Trophoblast cell (in vitro differentiated cells and primary cell): ENCODE data around the gene ZNF516.

Experiments
- DNase-seq, 2 donors: peaks; one replicate each; pipeline ENCODE4 v3.0.0-alpha.2; 2016
- H2AFZ ChIP-seq: 2 replicates; pipeline ENCODE4 v1.6.1; 2013; ENCODE audit warnings: low read length, moderate library complexity, mild to moderate bottlenecking; ENCODE audit not compliant: insufficient read depth, poor library complexity
- H2AK5ac ChIP-seq: 2 replicates; pipeline ENCODE4 v1.6.1; 2013; ENCODE audit warnings: mild to moderate bottlenecking, low read length
- H2BK120ac ChIP-seq: 2 replicates; pipeline ENCODE4 v1.6.1; 2013; ENCODE audit warnings: low read length, mild to moderate bottlenecking, moderate library complexity; ENCODE audit not compliant: insufficient read depth, poor library complexity
- H2BK12ac ChIP-seq: 2 replicates; pipeline ENCODE4 v1.6.1; 2013; ENCODE audit warnings: mild to moderate bottlenecking, low read length, moderate library complexity
- H2BK5ac ChIP-seq: 2 replicates; pipeline ENCODE4 v1.6.1; 2013; ENCODE audit warnings: low read length, low read depth, moderate library complexity, mild to moderate bottlenecking; ENCODE audit not compliant: poor library complexity
- H3K14ac ChIP-seq: 2 replicates; pipeline ENCODE4 v1.6.1; 2013; ENCODE audit warnings: mild to moderate bottlenecking, low read length
- H3K18ac ChIP-seq: 2 replicates; pipeline ENCODE4 v1.6.1; 2013; ENCODE audit warnings: mild to moderate bottlenecking, low read length
- H3K23ac ChIP-seq: 2 replicates; pipeline ENCODE4 v1.6.1; 2013; ENCODE audit warnings: low read length
- H3K27ac ChIP-seq: 2 replicates; pipeline ENCODE4 v1.5.1; 2013; ENCODE audit warnings: low read depth, mild to moderate bottlenecking, inconsistent platforms, low read length, moderate library complexity
- H3K27me3 ChIP-seq: 2 replicates; pipeline ENCODE4 v1.6.1; 2013; ENCODE audit warnings: inconsistent platforms, mild to moderate bottlenecking, low read length, moderate library complexity; ENCODE audit not compliant: insufficient read depth
- H3K36me3 ChIP-seq, 2 experiments: 1 replicate in 1 of 2; 2 replicates in 1 of 2; pipeline ENCODE4 v1.6.1; 2013; ENCODE audit warnings: low read length in 2 of 2, mild to moderate bottlenecking in 2 of 2, moderate library complexity in 1 of 2; ENCODE audit not compliant: insufficient read depth in 2 of 2, control insufficient read depth in 1 of 2
- H3K4ac ChIP-seq: 2 replicates; pipeline ENCODE4 v1.6.1; 2013; ENCODE audit warnings: low read depth, mild to moderate bottlenecking, low read length, moderate library complexity
- H3K4me1 ChIP-seq, 2 experiments: 1 replicate in 1 of 2; 2 replicates in 1 of 2; pipeline ENCODE4 v1.6.1; 2013; ENCODE audit warnings: low read length in 2 of 2, mild to moderate bottlenecking in 2 of 2, moderate library complexity in 1 of 2; ENCODE audit not compliant: insufficient read depth in 2 of 2, control insufficient read depth in 1 of 2
- H3K4me2 ChIP-seq: 2 replicates; pipeline ENCODE4 v1.6.1; 2013; ENCODE audit warnings: inconsistent platforms, mild to moderate bottlenecking, low read length, moderate library complexity
- H3K4me3 ChIP-seq: 2 replicates; pipeline ENCODE4 v1.5.1; 2013; ENCODE audit warnings: mild to moderate bottlenecking, low read depth, low read length, inconsistent platforms
- H3K79me1 ChIP-seq: one replicate; pipeline ENCODE4 v1.6.1; 2013; ENCODE audit warnings: low read length
- H3K79me2 ChIP-seq: 2 replicates; pipeline ENCODE4 v1.6.1; 2013; ENCODE audit warnings: low read length, mild to moderate bottlenecking; ENCODE audit not compliant: control insufficient read depth, insufficient read depth, poor library complexity
- H3K9ac ChIP-seq: 2 replicates; pipeline ENCODE4 v1.6.1; 2013; ENCODE audit warnings: mild to moderate bottlenecking, low read length
- H3K9me3 ChIP-seq: 2 replicates; pipeline ENCODE4 v1.6.1; 2013; ENCODE audit warnings: low read depth, mild to moderate bottlenecking, control low read depth, inconsistent platforms, low read length; ENCODE audit not compliant: insufficient read depth
- H4K12ac ChIP-seq: 2 replicates; pipeline ENCODE4 v1.6.1; 2013; ENCODE audit warnings: low read depth, mild to moderate bottlenecking, low read length, moderate library complexity
- H4K8ac ChIP-seq: 2 replicates; pipeline ENCODE4 v1.6.1; 2013; ENCODE audit warnings: low read depth, mild to moderate bottlenecking, low read length, moderate library complexity
- H4K91ac ChIP-seq: one replicate; pipeline ENCODE4 v1.6.1; 2013; ENCODE audit warnings: low read depth, mild to moderate bottlenecking, low read length, moderate library complexity
- WGBS: extraction: QIAGEN DNeasy Blood & Tissue Kit; methylation state at CpG from one replicate; pipeline ENCODE4 v1.1.7; 2013; ENCODE audit warnings: missing lambda C conversion rate; ENCODE audit not compliant: insufficient read length, insufficient coverage; ENCODE audit errors: extremely low coverage; 5-methylcytosine and 5-hydroxymethylcytosine counted together

The ZNF516 gene

DNA sequence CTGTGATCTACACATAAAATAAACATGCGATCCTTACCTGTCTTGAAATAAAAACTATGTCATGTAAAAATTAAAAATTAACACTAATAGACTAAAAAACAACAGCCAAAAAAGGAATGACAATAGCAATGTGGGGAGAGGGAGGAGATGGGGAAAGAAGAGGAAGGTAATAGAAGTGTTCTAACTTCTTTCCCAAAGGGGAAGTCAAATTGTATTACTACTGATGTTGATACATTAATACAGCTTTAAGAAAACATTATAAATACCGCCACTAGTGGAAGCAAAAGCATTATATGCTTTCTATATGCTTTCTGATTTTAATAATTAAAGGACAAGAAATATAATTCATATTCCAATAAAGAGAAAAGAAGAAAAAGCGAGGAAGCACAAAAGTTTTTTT is 22.2 kb downstream of the ZNF516 start:
- Histone ChIP-seq H4K8ac (no peak overlapping the region), H3K14ac (no peak overlapping the region), H2BK120ac (no peak overlapping the region), H2AFZ (no peak overlapping the region), H3K27me3 (no peaks in the 10 kb centered on the region), H4K91ac (no peak overlapping the region), H4K12ac (no peak overlapping the region), H3K4ac (no peak overlapping the region), H3K23ac (no peak overlapping the region), H3K18ac (no peak overlapping the region), H2BK12ac (no peak overlapping the region), H3K9me3 (peaks cover 3% of the 10 kb centered on the region), H3K4me1 (no peaks in the 10 kb centered on the region), H3K4me2 (no peak overlapping the region), H3K27ac (no peak overlapping the region), H3K79me2 (no peaks in the 10 kb centered on the region), H2AK5ac (no peak overlapping the region), H3K79me1 (no peaks in the 10 kb centered on the region), H2BK5ac (no peak overlapping the region), H3K9ac (no peak overlapping the region), H3K4me3 (no peak overlapping the region), H3K36me3 (no peaks in the 10 kb centered on the region)
- WGBS = no CpG with 5 or more reads among the region's 3 CpGs
- no peak for DNase-seq

DNA sequence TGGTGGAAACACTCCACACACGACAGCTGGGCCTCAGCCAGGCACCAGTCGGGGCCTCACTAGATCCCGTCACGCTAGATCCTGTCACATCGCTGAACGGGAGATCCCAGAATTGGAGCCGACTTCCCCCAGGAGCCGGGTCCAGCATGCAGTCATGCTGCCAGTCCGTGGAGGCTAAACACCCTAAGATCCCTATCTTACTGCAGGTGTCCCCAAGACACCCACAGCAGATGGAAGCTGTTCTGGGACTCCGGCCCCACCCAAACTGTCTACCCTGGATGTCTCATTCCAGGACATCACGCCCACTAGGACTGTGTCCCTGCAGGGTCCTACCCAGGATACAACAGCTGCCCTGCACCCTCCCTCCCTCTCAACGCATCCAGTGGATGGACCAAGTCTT is 23.4 kb downstream of the ZNF516 start:
- Histone ChIP-seq H4K8ac (no peak overlapping the region), H3K4me3 (no peak overlapping the region), H2BK120ac (no peak overlapping the region), H3K14ac (no peak overlapping the region), H3K18ac (no peak overlapping the region), H3K79me2 (no peaks in the 10 kb centered on the region), H3K4me2 (no peak overlapping the region), H3K27me3 (no peaks in the 10 kb centered on the region), H3K4me1 (no peaks in the 10 kb centered on the region), H4K91ac (no peak overlapping the region), H2BK12ac (no peak overlapping the region), H3K9me3 (peaks cover 3% of the 10 kb centered on the region), H2AK5ac (no peak overlapping the region), H3K79me1 (no peaks in the 10 kb centered on the region), H3K36me3 (no peaks in the 10 kb centered on the region), H2AFZ (no peak overlapping the region), H3K9ac (no peak overlapping the region), H2BK5ac (no peak overlapping the region), H4K12ac (no peak overlapping the region), H3K4ac (no peak overlapping the region), H3K23ac (no peak overlapping the region), H3K27ac (no peak overlapping the region)
- no peak for DNase-seq
- WGBS = no CpG with 5 or more reads among the region's 12 CpGs

DNA sequence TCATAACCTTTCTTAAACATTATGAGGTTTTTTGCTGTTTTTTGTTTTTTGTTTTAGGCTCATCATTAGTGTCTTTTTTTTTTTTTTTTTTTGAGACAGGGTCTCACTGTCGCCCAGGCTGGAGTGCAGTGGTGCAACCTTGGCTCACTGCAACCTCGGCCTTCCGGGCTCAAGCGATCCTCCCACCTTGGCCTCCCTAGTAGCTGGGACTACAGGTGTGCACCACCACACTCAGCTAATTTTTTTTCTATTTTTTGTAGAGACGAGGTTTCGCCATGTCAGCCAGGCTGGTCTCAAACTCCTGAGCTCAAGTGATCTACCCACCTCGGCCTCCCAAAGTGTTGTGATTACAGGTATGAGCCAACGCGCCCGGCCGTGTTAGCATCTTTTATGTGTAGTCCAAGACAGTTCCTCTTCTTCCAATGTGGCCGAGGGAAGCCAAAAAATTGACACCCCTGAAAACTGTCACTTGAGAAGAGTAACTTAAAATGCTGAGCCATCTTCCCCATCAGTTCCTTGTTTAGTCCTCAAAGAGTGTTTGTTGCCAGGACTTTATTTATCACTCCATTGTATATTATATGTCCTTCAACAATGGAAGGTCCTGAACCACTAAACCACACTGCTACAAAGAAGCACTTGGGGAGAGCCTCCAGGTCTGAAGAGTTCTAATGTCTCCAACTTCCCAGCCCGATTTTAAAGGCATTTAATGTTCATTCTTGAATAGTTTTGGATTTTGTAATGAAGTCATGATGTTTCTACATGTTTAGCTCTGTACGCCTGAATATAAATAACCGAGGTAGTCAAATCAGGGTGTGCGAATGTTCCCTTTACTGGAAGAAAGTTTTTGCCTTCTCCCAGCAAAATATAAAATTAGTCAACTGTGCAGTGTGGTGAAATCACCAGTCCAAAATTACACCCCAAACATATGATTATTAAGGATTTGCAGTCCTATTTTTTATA is 26.4 kb downstream of the ZNF516 start:
- Histone ChIP-seq H3K4me2 (no peak overlapping the region), H3K23ac (no peak overlapping the region), H4K8ac (no peak overlapping the region), H3K79me2 (no peaks in the 10 kb centered on the region), H3K4me3 (no peak overlapping the region), H4K91ac (no peak overlapping the region), H2AFZ (no peak overlapping the region), H3K14ac (no peak overlapping the region), H3K9me3 (peaks cover 3% of the 10 kb centered on the region), H3K36me3 (no peaks in the 10 kb centered on the region), H3K4me1 (no peaks in the 10 kb centered on the region), H2BK120ac (no peak overlapping the region), H2BK5ac (no peak overlapping the region), H3K27ac (no peak overlapping the region), H4K12ac (no peak overlapping the region), H3K9ac (no peak overlapping the region), H2BK12ac (no peak overlapping the region), H3K79me1 (no peaks in the 10 kb centered on the region), H2AK5ac (no peak overlapping the region), H3K27me3 (no peaks in the 10 kb centered on the region), H3K18ac (no peak overlapping the region), H3K4ac (no peak overlapping the region)
- DNase-seq = no peak
- no CpG with 5 or more reads among the region's 16 CpGs for WGBS

DNA sequence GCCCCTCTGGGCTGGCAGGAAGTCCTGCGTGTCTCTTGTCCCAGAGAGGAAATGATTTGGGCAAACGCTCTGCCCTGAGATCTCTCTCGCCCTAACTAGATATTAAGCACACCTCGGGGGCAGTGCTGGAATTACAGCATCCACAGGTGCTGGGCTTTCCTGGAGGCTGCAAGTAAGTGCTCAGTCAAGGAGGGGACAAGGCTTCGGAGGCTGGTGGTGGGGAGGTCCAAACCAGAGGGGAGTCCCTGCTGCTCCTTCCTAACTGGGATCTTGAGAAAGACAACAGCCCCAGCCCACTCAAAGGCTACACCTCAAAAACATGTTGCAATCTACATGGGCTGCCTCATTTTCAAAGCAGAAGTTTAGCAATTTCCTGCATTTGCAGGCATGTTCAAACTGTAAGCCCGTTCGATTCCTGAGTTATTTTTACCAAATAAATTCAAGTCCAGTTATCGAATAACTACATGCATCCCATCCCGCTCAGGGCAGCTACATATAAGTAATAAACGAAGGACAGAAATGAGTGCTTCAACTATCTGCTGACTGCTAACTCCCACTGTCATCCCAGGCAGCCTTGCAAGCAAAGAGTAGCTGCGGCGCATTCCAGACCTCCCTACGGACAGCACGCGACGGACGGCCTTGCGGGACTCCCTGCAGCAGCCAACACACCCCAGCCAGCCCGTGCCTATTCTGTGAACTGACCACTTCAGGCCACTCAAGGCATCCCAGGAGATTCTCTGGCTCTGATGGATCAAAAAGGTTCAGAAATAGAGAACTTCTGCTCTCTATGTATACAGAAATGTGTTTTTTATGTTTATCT is 27.5 kb downstream of the ZNF516 start:
- Histone ChIP-seq H2AK5ac (no peak overlapping the region), H3K79me2 (no peaks in the 10 kb centered on the region), H3K27me3 (no peaks in the 10 kb centered on the region), H3K79me1 (no peaks in the 10 kb centered on the region), H3K18ac (no peak overlapping the region), H3K27ac (no peak overlapping the region), H4K91ac (no peak overlapping the region), H3K4me2 (no peak overlapping the region), H3K9ac (no peak overlapping the region), H3K4me3 (no peak overlapping the region), H4K8ac (no peak overlapping the region), H4K12ac (no peak overlapping the region), H3K36me3 (no peaks in the 10 kb centered on the region), H3K4me1 (no peaks in the 10 kb centered on the region), H2BK12ac (no peak overlapping the region), H3K23ac (no peak overlapping the region), H2AFZ (no peak overlapping the region), H3K14ac (no peak overlapping the region), H3K4ac (no peak overlapping the region), H2BK120ac (no peak overlapping the region), H3K9me3 (peaks cover 3% of the 10 kb centered on the region), H2BK5ac (no peak overlapping the region)
- DNase-seq = no peak
- no CpG with 5 or more reads among the region's 19 CpGs for WGBS
